H9 (cell line): ENCODE results near the gene RGS13. TPM values are rescaled to one million over a fixed set of nuclear protein-coding genes. Genes with fewer than 3 reads are reported as not detected.

Experiments
- DNase-seq: peaks from one replicate; pipeline ENCODE4 v3.0.0-alpha.2; 2017
- H2AFZ ChIP-seq: one replicate; pipeline ENCODE4 v1.6.1; 2013; ENCODE audit warnings: mild to moderate bottlenecking, low read length, control low read depth, moderate library complexity
- H2AK5ac ChIP-seq: 2 replicates; pipeline ENCODE4 v1.6.1; 2013; ENCODE audit warnings: low read length, control low read depth, mixed read lengths; ENCODE audit not compliant: insufficient read length
- H2BK120ac ChIP-seq: one replicate; pipeline ENCODE4 v1.6.1; 2013; ENCODE audit warnings: low read depth, mild to moderate bottlenecking, low read length, control low read depth, inconsistent platforms; ENCODE audit not compliant: poor library complexity, severe bottlenecking
- H2BK12ac ChIP-seq: 2 replicates; pipeline ENCODE4 v1.6.1; 2013; ENCODE audit warnings: low read length, control low read depth, mixed read lengths, low read depth; ENCODE audit not compliant: insufficient read length
- H2BK15ac ChIP-seq: 2 replicates; pipeline ENCODE4 v1.6.1; 2013; ENCODE audit warnings: low read depth, low read length, control low read depth
- H2BK20ac ChIP-seq: one replicate; pipeline ENCODE4 v1.6.1; 2013; ENCODE audit warnings: low read depth, mild to moderate bottlenecking, low read length, control low read depth, inconsistent platforms; ENCODE audit not compliant: poor library complexity, severe bottlenecking
- H2BK5ac ChIP-seq: 2 replicates; pipeline ENCODE4 v1.6.1; 2013; ENCODE audit warnings: low read length, control low read depth, mixed read lengths; ENCODE audit not compliant: insufficient read length
- H3K14ac ChIP-seq: 2 replicates; pipeline ENCODE4 v1.6.1; 2013; ENCODE audit warnings: low read length, control low read depth; ENCODE audit not compliant: insufficient read depth
- H3K18ac ChIP-seq: 2 replicates; pipeline ENCODE4 v1.6.1; 2013; ENCODE audit warnings: low read depth, mild to moderate bottlenecking, mixed read lengths, low read length, control low read depth; ENCODE audit not compliant: insufficient read length
- H3K23ac ChIP-seq: 2 replicates; pipeline ENCODE4 v1.6.1; 2013; ENCODE audit warnings: low read length, control low read depth, mixed read lengths, low read depth; ENCODE audit not compliant: insufficient read length
- H3K23me2 ChIP-seq: 2 replicates; pipeline ENCODE4 v1.6.1; 2013; ENCODE audit warnings: low read depth, mild to moderate bottlenecking, mixed read lengths, low read length, control low read depth; ENCODE audit not compliant: insufficient read length, poor library complexity, severe bottlenecking
- H3K27ac ChIP-seq: 2 replicates; pipeline ENCODE4 v1.5.1; 2013; ENCODE audit warnings: low read length, control low read depth, mixed read lengths, low read depth; ENCODE audit not compliant: insufficient read length
- H3K27me3 ChIP-seq: 2 replicates; pipeline ENCODE4 v1.6.1; 2013; ENCODE audit warnings: low read length, control low read depth, inconsistent platforms; ENCODE audit not compliant: insufficient read depth
- H3K4ac ChIP-seq: 2 replicates; pipeline ENCODE4 v1.6.1; 2013; ENCODE audit warnings: low read depth, mild to moderate bottlenecking, control low read depth, inconsistent platforms, low read length, moderate library complexity
- H3K4me1 ChIP-seq: 2 replicates; pipeline ENCODE4 v1.6.1; 2013; ENCODE audit warnings: low read length, control low read depth, inconsistent platforms; ENCODE audit not compliant: insufficient read depth
- H3K4me2 ChIP-seq: 2 replicates; pipeline ENCODE4 v1.6.1; 2013; ENCODE audit warnings: low read length, control low read depth, mixed read lengths; ENCODE audit not compliant: insufficient read length, insufficient read depth
- H3K56ac ChIP-seq: 2 replicates; pipeline ENCODE4 v1.6.1; 2013; ENCODE audit warnings: low read depth, mild to moderate bottlenecking, mixed read lengths, low read length, control low read depth; ENCODE audit not compliant: insufficient read length
- H3K79me1 ChIP-seq: 2 replicates; pipeline ENCODE4 v1.6.1; 2013; ENCODE audit warnings: low read depth, mild to moderate bottlenecking, moderate library complexity, low read length, control low read depth, inconsistent platforms; ENCODE audit not compliant: insufficient read depth, poor library complexity, severe bottlenecking
- H3K79me2 ChIP-seq: 2 replicates; pipeline ENCODE4 v1.6.1; 2013; ENCODE audit warnings: low read length, control low read depth, inconsistent platforms; ENCODE audit not compliant: insufficient read depth
- H3K9ac ChIP-seq: 2 replicates; pipeline ENCODE4 v1.6.1; 2013; ENCODE audit warnings: low read length, control low read depth, mixed read lengths; ENCODE audit not compliant: insufficient read length; ENCODE audit errors: extremely low read depth
- H3K9me3 ChIP-seq: one replicate; pipeline ENCODE4 v1.6.1; 2013; ENCODE audit warnings: low read depth, low read length, inconsistent platforms; ENCODE audit not compliant: control insufficient read depth
- H3T11ph ChIP-seq: one replicate; pipeline ENCODE4 v1.6.1; 2013; ENCODE audit warnings: mild to moderate bottlenecking, low read length, control low read depth, inconsistent platforms
- H4K20me1 ChIP-seq: one replicate; pipeline ENCODE4 v1.6.1; 2013; ENCODE audit not compliant: control insufficient read depth, insufficient read length, insufficient read depth
- H4K5ac ChIP-seq: 2 replicates; pipeline ENCODE4 v1.6.1; 2013; ENCODE audit warnings: low read depth, mild to moderate bottlenecking, mixed read lengths, low read length, control low read depth; ENCODE audit not compliant: insufficient read length
- H4K8ac ChIP-seq: replicated peaks from 2 replicates; pipeline ENCODE4 v1.6.1; 2013; ENCODE audit warnings: low read length, control low read depth, mixed read lengths, low read depth; ENCODE audit not compliant: insufficient read length
- H4K91ac ChIP-seq: 2 replicates; pipeline ENCODE4 v1.6.1; 2013; ENCODE audit warnings: low read depth, mild to moderate bottlenecking, moderate library complexity, mixed read lengths, low read length, control low read depth; ENCODE audit not compliant: insufficient read length
- H3K27ac Mint-ChIP-seq, 3 experiments: 2 replicates in 2 of 3; 3 replicates in 1 of 3; pipeline ENCODE4 v1.8.0; 2020 to 2021; ENCODE audit warnings: mixed read lengths in 3 of 3, mild to moderate bottlenecking in 1 of 3, moderate library complexity in 1 of 3
- H3K27me3 Mint-ChIP-seq: 2 replicates; pipeline ENCODE4 v1.8.0; 2021; ENCODE audit warnings: low read depth, mild to moderate bottlenecking, moderate library complexity, mixed read lengths
- H3K36me3 Mint-ChIP-seq, 3 experiments: 2 replicates in 2 of 3; 3 replicates in 1 of 3; pipeline ENCODE4 v1.8.0; 2020 to 2021; ENCODE audit warnings: low read depth in 3 of 3, mixed read lengths in 3 of 3; ENCODE audit not compliant: insufficient read depth in 1 of 3
- H3K4me1 Mint-ChIP-seq, 2 experiments: 2 replicates each; pipeline ENCODE4 v1.8.0; 2020; ENCODE audit warnings: mixed read lengths in 2 of 2
- H3K4me3 Mint-ChIP-seq, 2 experiments: 2 replicates in 1 of 2; 3 replicates in 1 of 2; pipeline ENCODE4 v1.8.0; 2020 to 2021; ENCODE audit warnings: mild to moderate bottlenecking in 2 of 2, mixed read lengths in 2 of 2, moderate library complexity in 1 of 2
- H3K9me3 Mint-ChIP-seq, 2 experiments: 2 replicates in 1 of 2; 3 replicates in 1 of 2; pipeline ENCODE4 v1.8.0; 2020; ENCODE audit warnings: mild to moderate bottlenecking in 2 of 2, mixed read lengths in 2 of 2, moderate library complexity in 1 of 2
- WGBS: extraction: QIAGEN DNeasy Blood & Tissue Kit; methylation state at CpG from one replicate; pipeline ENCODE4 v1.1.7; 2013; ENCODE audit warnings: missing lambda C conversion rate, low lambda C conversion rate, mixed read lengths; ENCODE audit not compliant: insufficient read length; ENCODE audit errors: extremely low coverage; 5-methylcytosine and 5-hydroxymethylcytosine counted together
- total RNA-seq: library from RNA; stranded (reverse); gene quantifications from 2 replicates; pipeline ENCODE4 v1.2.1, GENCODE V29; 2021
- TF ChIP-seq, protein P1 (sequence below): fragments of 200-600 bp; sonication (generic); conservative IDR thresholded peaks from 3 replicates; pipeline ENCODE4 v1.8.0; 2021; ENCODE audit warnings: antibody characterized with exemption, mild to moderate bottlenecking

RGS13 gene
- total RNA-seq, 1 experiment from 2014 or later: not detected

DNA sequence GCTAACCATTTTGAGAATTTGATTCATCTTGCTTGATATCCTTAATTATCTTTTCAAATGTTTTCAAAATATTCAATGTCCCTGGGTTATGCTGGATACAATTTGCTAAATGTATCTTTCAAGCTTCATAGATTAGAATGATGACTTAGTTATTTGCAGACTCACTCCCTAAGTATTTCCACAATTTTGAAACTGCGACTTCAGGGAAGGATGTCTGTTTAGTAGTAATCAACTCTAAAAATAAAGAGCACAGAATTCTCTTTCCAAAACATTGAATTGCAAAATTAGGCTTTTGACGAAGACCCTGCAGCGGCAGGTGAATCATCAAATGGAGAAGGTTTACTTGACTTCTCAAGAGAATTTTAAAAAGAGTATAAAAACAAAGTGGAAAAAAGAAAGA lies 46.1 kb upstream of the RGS13 start:
- Histone ChIP-seq H3K27ac (no peak overlapping the region), H2BK120ac (no peak overlapping the region), H3K9me3 (no peaks in the 10 kb centered on the region), H3K56ac (no peak overlapping the region), H3K27me3 (no peaks in the 10 kb centered on the region), H4K5ac (no peak overlapping the region), H3K4ac (no peak overlapping the region), H4K20me1 (no peaks in the 10 kb centered on the region), H3K79me1 (no peaks in the 10 kb centered on the region), H4K8ac (no peak overlapping the region), H2BK20ac (no peak overlapping the region), H2BK12ac (no peak overlapping the region), H4K91ac (no peak overlapping the region), H2BK5ac (no peak overlapping the region), H3K23ac (no peak overlapping the region), H3K4me1 (no peaks in the 10 kb centered on the region), H3K14ac (no peak overlapping the region), H3K4me2 (no peak overlapping the region), H3T11ph (no peak overlapping the region), H2AFZ (no peak overlapping the region), H2BK15ac (no peak overlapping the region), H3K23me2 (no peaks in the 10 kb centered on the region), H3K79me2 (no peaks in the 10 kb centered on the region), H2AK5ac (no peak overlapping the region), H3K9ac (no peak overlapping the region), H3K18ac (no peak overlapping the region)
- DNase-seq: no peak
- Mint-ChIP-seq H3K4me3 (no peak overlapping the region), H3K36me3 (no peaks in the 10 kb centered on the region), H3K27me3 (no peaks in the 10 kb centered on the region), H3K4me1 (no peaks in the 10 kb centered on the region), H3K27ac (no peak overlapping the region), H3K9me3 (no peaks in the 10 kb centered on the region)
- no CpG with 5 or more reads among the region's 3 CpGs for WGBS
- TF ChIP-seq, protein P1, sequence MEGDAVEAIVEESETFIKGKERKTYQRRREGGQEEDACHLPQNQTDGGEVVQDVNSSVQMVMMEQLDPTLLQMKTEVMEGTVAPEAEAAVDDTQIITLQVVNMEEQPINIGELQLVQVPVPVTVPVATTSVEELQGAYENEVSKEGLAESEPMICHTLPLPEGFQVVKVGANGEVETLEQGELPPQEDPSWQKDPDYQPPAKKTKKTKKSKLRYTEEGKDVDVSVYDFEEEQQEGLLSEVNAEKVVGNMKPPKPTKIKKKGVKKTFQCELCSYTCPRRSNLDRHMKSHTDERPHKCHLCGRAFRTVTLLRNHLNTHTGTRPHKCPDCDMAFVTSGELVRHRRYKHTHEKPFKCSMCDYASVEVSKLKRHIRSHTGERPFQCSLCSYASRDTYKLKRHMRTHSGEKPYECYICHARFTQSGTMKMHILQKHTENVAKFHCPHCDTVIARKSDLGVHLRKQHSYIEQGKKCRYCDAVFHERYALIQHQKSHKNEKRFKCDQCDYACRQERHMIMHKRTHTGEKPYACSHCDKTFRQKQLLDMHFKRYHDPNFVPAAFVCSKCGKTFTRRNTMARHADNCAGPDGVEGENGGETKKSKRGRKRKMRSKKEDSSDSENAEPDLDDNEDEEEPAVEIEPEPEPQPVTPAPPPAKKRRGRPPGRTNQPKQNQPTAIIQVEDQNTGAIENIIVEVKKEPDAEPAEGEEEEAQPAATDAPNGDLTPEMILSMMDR: no peak
